ENCODE data around the gene NUDT3.
"Not testable (repeated sequence)": the region's sequence is repeated elsewhere in the genome, so short reads cannot be mapped to it uniquely, and the experiment has no call there.

NUDT3 gene

GRCh38 chr6:34414999-34415858, 22.8 kb upstream of the NUDT3 start:
- TF ChIP-seq ZFX (IDR thresholded peaks at IDR 0.05; ENCODE audit: borderline replicate concordance) (no peak), CTCF (IDR thresholded peaks at IDR 0.05) (peak; percentile 83)
- H3K27ac ChIP-seq: peak overlapping the region; percentile 57

- no peak for TF ChIP-seq ZFX (IDR thresholded peaks at IDR 0.05; ENCODE audit: borderline replicate concordance)
- no peak for TF ChIP-seq CTCF (IDR thresholded peaks at IDR 0.05)
- no peak overlapping the region for H3K27ac ChIP-seq
Observed at GRCh38 chr6:34412643-34413214, 20.3 kb upstream of the NUDT3 start.

GRCh38 chr6:34412016-34412415, 19.5 kb upstream of the NUDT3 start:
- TF ChIP-seq ZFX (IDR thresholded peaks at IDR 0.05; ENCODE audit: borderline replicate concordance) (no peak), CTCF (IDR thresholded peaks at IDR 0.05) (no peak)
- no peak overlapping the region for H3K27ac ChIP-seq

- not testable (repeated sequence) for H3K27ac ChIP-seq
Observed at GRCh38 chr6:34407915-34408314, 15.4 kb upstream of the NUDT3 start.

GRCh38 chr6:34396518-34396917, 4.0 kb upstream of the NUDT3 start:
- no peak overlapping the region for H3K27ac ChIP-seq
- TF ChIP-seq ZFX (IDR thresholded peaks at IDR 0.05; ENCODE audit: borderline replicate concordance): no peak
- TF ChIP-seq CTCF (IDR thresholded peaks at IDR 0.05): no peak

GRCh38 chr6:34393966-34394305, 1.5 kb upstream of the NUDT3 start:
- TF ChIP-seq ZFX (IDR thresholded peaks at IDR 0.05; ENCODE audit: borderline replicate concordance) (no peak), CTCF (IDR thresholded peaks at IDR 0.05) (no peak)
- H3K27ac ChIP-seq: no peak overlapping the region

- H3K27ac ChIP-seq: peak overlapping the region; percentile 72
- TF ChIP-seq CTCF (IDR thresholded peaks at IDR 0.05) (no peak), ZFX (IDR thresholded peaks at IDR 0.05; ENCODE audit: borderline replicate concordance) (no peak)
Observed at GRCh38 chr6:34393191-34393965, 909 bp upstream of the NUDT3 start.

All from 22Rv1 (cell line).